ENCODE measurements around the gene HIVEP3.

The HIVEP3 gene

DNA sequence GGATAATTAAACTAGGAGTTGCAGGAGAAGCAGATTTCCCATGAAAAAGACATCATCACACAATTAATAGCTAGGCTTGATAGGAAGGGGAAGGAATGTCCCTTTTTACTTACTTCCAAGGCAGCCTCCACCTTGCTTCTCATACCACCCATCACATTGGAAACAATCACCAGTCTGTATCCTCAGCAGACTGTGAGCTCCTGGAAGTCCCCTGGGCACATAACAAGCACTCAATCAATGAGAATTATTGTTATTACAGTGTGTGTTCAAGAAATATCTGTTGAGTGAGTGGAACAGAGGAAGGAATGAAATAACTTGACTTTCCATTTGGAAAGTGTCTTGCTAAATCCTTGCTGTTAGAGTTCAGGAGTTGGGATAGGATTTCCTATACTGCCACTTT, 36.2 kb downstream of the HIVEP3 start:
- Histone ChIP-seq H2AFZ (ENCODE audit: low read length) (no peak overlapping the region), H3K27ac (ENCODE audit: low read depth, low read length, poor library complexity, severe bottlenecking) (no peak overlapping the region), H3K4me2 (ENCODE audit: low read length) (no peak overlapping the region), H3F3A (ENCODE audit: insufficient read depth, low read length) (no peaks in the 10 kb centered on the region), H3K9me2 (ENCODE audit: low read depth, low read length) (no peaks in the 10 kb centered on the region), H3K79me2 (ENCODE audit: insufficient read depth, low read length) (no peaks in the 10 kb centered on the region), H4K20me1 (ENCODE audit: insufficient read depth, low read length) (no peaks in the 10 kb centered on the region), H3K27me3 (ENCODE audit: insufficient read depth, low read length) (no peaks in the 10 kb centered on the region), H3K9me3 (ENCODE audit: low read length) (no peaks in the 10 kb centered on the region), H3K9ac (ENCODE audit: low read length) (no peak overlapping the region), H3K36me3 (ENCODE audit: insufficient read depth, low read length) (no peaks in the 10 kb centered on the region), H3K4me1 (ENCODE audit: insufficient read depth, low read length, severe bottlenecking) (no peaks in the 10 kb centered on the region), H3K4me3 (ENCODE audit: low read depth, low read length, poor library complexity, severe bottlenecking) (no peak overlapping the region)
- TF ChIP-seq CTCF (IDR thresholded peaks at IDR 0.05; ENCODE audit: low read length) (no peak), EZH2 (IDR thresholded peaks at IDR 0.05; ENCODE audit: borderline replicate concordance, low read length) (no peak)

- no peaks in the 10 kb centered on the region for H3K9me2 ChIP-seq (ENCODE audit: low read depth, low read length)
- H2AFZ ChIP-seq (ENCODE audit: low read length): no peak overlapping the region
- no peaks in the 10 kb centered on the region for H3K27me3 ChIP-seq (ENCODE audit: insufficient read depth, low read length)
- H3K79me2 ChIP-seq (ENCODE audit: insufficient read depth, low read length): no peaks in the 10 kb centered on the region
- TF ChIP-seq CTCF (IDR thresholded peaks at IDR 0.05; ENCODE audit: low read length): no peak
- no peak for TF ChIP-seq EZH2 (IDR thresholded peaks at IDR 0.05; ENCODE audit: borderline replicate concordance, low read length)
- no peaks in the 10 kb centered on the region for H3K4me1 ChIP-seq (ENCODE audit: insufficient read depth, low read length, severe bottlenecking)
- H3K27ac ChIP-seq (ENCODE audit: low read depth, low read length, poor library complexity, severe bottlenecking): no peak overlapping the region
- no peaks in the 10 kb centered on the region for H3F3A ChIP-seq (ENCODE audit: insufficient read depth, low read length)
- H3K36me3 ChIP-seq (ENCODE audit: insufficient read depth, low read length): no peaks in the 10 kb centered on the region
- no peak overlapping the region for H3K4me2 ChIP-seq (ENCODE audit: low read length)
- H4K20me1 ChIP-seq (ENCODE audit: insufficient read depth, low read length): no peaks in the 10 kb centered on the region
- no peaks in the 10 kb centered on the region for H3K9me3 ChIP-seq (ENCODE audit: low read length)
- no peak overlapping the region for H3K4me3 ChIP-seq (ENCODE audit: low read depth, low read length, poor library complexity, severe bottlenecking)
- no peak overlapping the region for H3K9ac ChIP-seq (ENCODE audit: low read length)
Observed at GRCh38 chr1:41882068-41882477, 36.6 kb downstream of the HIVEP3 start.

- Histone ChIP-seq H2AFZ (ENCODE audit: low read length) (no peak overlapping the region), H3K4me3 (ENCODE audit: low read depth, low read length, poor library complexity, severe bottlenecking) (no peak overlapping the region), H3K4me2 (ENCODE audit: low read length) (no peak overlapping the region), H4K20me1 (ENCODE audit: insufficient read depth, low read length) (no peaks in the 10 kb centered on the region), H3K27ac (ENCODE audit: low read depth, low read length, poor library complexity, severe bottlenecking) (no peak overlapping the region), H3K9me3 (ENCODE audit: low read length) (no peaks in the 10 kb centered on the region), H3K9me2 (ENCODE audit: low read depth, low read length) (no peaks in the 10 kb centered on the region), H3K27me3 (ENCODE audit: insufficient read depth, low read length) (no peaks in the 10 kb centered on the region), H3K4me1 (ENCODE audit: insufficient read depth, low read length, severe bottlenecking) (no peaks in the 10 kb centered on the region), H3K36me3 (ENCODE audit: insufficient read depth, low read length) (no peaks in the 10 kb centered on the region), H3K9ac (ENCODE audit: low read length) (no peak overlapping the region), H3K79me2 (ENCODE audit: insufficient read depth, low read length) (no peaks in the 10 kb centered on the region), H3F3A (ENCODE audit: insufficient read depth, low read length) (no peaks in the 10 kb centered on the region)
- TF ChIP-seq CTCF (IDR thresholded peaks at IDR 0.05; ENCODE audit: low read length) (no peak), EZH2 (IDR thresholded peaks at IDR 0.05; ENCODE audit: borderline replicate concordance, low read length) (no peak)
Observed at GRCh38 chr1:41880950-41881885, 37.5 kb downstream of the HIVEP3 start.

Data from OCI-LY1 (cell line).